Left lung (tissue), 10 donors: Measurements from ENCODE around the gene FA2H. TPM values are rescaled to one million over a fixed set of nuclear protein-coding genes. Genes with fewer than 3 reads are reported as not detected.

ENCODE experiments used
- ATAC-seq: fragments of 200-7000 bp; cut with Tn5 transposase; one replicate; pipeline ENCODE4 v1.9.1; 2020; ENCODE audit warnings: moderate library complexity
- DNase-seq, 4 donors: peaks; one replicate each; pipeline ENCODE4 v3.0.0-alpha.2; 2013 to 2020
- H3K27ac ChIP-seq, 2 donors: fragments of 200-600 bp; sonication (generic) in 1 of 2; one replicate each; pipeline versions ENCODE4 v1.5.0 to v1.8.0; 2020 to 2021
- H3K27me3 ChIP-seq, 2 donors: fragments of 200-600 bp; sonication (generic) in 1 of 2; one replicate each; pipeline versions ENCODE4 v1.5.0 to v1.8.0; 2020 to 2021
- H3K36me3 ChIP-seq, 2 donors: fragments of 200-600 bp; sonication (generic) in 1 of 2; one replicate each; pipeline versions ENCODE4 v1.5.0 to v1.8.0; 2020 to 2021
- H3K4me1 ChIP-seq, 2 donors: fragments of 200-600 bp; one replicate each; pipeline ENCODE4 v1.8.0; 2021
- H3K4me3 ChIP-seq, 2 donors: fragments of 200-600 bp; sonication (generic) in 1 of 2; one replicate each; pipeline versions ENCODE4 v1.5.0 to v1.8.0; 2020 to 2021; ENCODE audit warnings: mild to moderate bottlenecking in 1 of 2
- H3K9me3 ChIP-seq, 2 donors: fragments of 200-600 bp; sonication (generic) in 1 of 2; one replicate each; pipeline versions ENCODE4 v1.5.0 to v1.8.0; 2020 to 2021
- CTCF ChIP-seq, 2 donors: fragments of 200-600 bp; sonication (generic) in 1 of 2; IDR thresholded peaks; one replicate each; pipeline versions ENCODE4 v1.5.0 to v1.8.0; 2021; ENCODE audit warnings: antibody characterized with exemption in 2 of 2
- intact Hi-C, 2 donors: fragments of 100-400 bp; cut with DNase I; formaldehyde crosslinking; loops; one replicate each; pipeline versions ENCODE4 v1.11.2 to v1.14.2; 2022
- polyA plus RNA-seq, 6 donors: library from polyadenylated mRNA; unstranded; fragments of 120-200 nt; gene quantifications; one replicate each; pipeline ENCODE4 v1.2.1, GENCODE V29; 2013; ENCODE audit not compliant: insufficient read length in 6 of 6
- total RNA-seq, 2 donors: library from RNA; stranded (reverse); fragmentation: NEBNext Ultra II Directional; extraction: Animal tissue kit (Norgen Biotek cat#: 25700); gene quantifications; one replicate each; pipeline ENCODE4 v1.2.1, GENCODE V29; 2021
- donor health status: DM: no; HTN: yes; CAD: no.
- donor health status: DM: no; HTN: no; CAD: no.

The FA2H gene
- total and polyA plus RNA-seq, 8 donors = 3.3 to 7.3 (median 5.6) TPM

- Histone ChIP-seq H3K9me3 (no peaks in the 10 kb centered on the region), H3K27ac (no peak overlapping the region), H3K4me3 (no peak overlapping the region), H3K36me3 (no peaks in the 10 kb centered on the region), H3K4me1 (no peaks in the 10 kb centered on the region), H3K27me3 (no peaks in the 10 kb centered on the region)
- DNase-seq = no peak
- ATAC-seq = no peak
- intact Hi-C loops = no loop called here
- TF ChIP-seq CTCF (IDR thresholded peaks at IDR 0.05) = no peak
Measured at GRCh38 chr16:74718741-74719610, 55.6 kb downstream of the FA2H start.

DNA sequence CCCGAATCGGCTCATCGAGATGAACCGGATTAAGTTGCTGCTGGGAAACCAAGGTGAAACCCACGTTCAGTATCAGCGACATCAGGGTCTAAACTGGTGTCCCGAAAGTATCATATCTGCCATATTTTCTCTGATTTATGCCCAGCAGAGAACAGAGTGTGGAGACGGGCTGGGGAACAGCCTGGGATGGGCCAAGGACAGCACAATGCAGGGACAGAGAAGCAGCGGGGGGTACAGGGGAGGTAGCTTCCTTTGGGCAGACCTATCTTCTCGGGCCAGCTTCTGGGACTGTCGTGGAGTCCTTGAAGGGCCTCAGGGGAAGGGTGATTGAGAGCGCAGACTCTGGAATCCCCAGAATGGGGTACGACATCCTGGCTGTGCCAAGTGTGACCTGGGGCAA is 56.5 kb downstream of the FA2H start:
- no peak overlapping the region for H3K27ac ChIP-seq
- no peak for ATAC-seq
- intact Hi-C loops = no loop called here
- H3K36me3 ChIP-seq = no peaks in the 10 kb centered on the region
- no peaks in the 10 kb centered on the region for H3K4me1 ChIP-seq
- no peak for TF ChIP-seq CTCF (IDR thresholded peaks at IDR 0.05)
- no peak for DNase-seq
- no peaks in the 10 kb centered on the region for H3K9me3 ChIP-seq
- H3K4me3 ChIP-seq = no peak overlapping the region
- no peaks in the 10 kb centered on the region for H3K27me3 ChIP-seq

DNA sequence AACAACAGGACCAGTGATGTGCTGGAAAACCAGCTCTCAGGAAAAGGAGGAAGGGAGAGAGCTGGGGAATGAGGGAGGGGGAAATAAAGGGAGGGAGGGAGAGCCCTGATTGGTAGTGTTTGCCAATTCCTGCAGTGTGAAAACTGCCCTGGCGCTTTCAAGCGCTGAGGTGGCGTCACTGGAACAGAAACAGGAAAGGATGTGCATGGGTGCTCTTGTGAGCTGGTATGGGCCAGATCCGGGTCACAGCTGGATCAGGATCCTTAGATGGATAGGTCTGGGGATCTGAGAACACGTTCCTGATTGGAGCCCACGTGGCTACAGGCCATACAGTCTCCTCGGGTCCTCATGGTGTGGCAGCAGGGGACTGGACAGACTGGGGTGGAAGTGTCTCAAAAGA is 57.3 kb downstream of the FA2H start:
- Histone ChIP-seq H3K4me3 (no peak overlapping the region), H3K36me3 (no peaks in the 10 kb centered on the region), H3K9me3 (no peaks in the 10 kb centered on the region), H3K27ac (no peak overlapping the region), H3K4me1 (no peaks in the 10 kb centered on the region), H3K27me3 (no peaks in the 10 kb centered on the region)
- ATAC-seq = no peak
- intact Hi-C loops = no loop called here
- TF ChIP-seq CTCF (IDR thresholded peaks at IDR 0.05) = no peak
- no peak for DNase-seq

- DNase-seq (no peak), ATAC-seq (no peak)
- Histone ChIP-seq H3K36me3 (no peaks in the 10 kb centered on the region), H3K4me1 (no peaks in the 10 kb centered on the region), H3K4me3 (no peak overlapping the region), H3K27ac (no peak overlapping the region), H3K9me3 (no peaks in the 10 kb centered on the region), H3K27me3 (no peaks in the 10 kb centered on the region)
- TF ChIP-seq CTCF (IDR thresholded peaks at IDR 0.05) = no peak
- intact Hi-C loops = no loop called here
Measured at GRCh38 chr16:74716355-74716754, 58.3 kb downstream of the FA2H start.

DNA sequence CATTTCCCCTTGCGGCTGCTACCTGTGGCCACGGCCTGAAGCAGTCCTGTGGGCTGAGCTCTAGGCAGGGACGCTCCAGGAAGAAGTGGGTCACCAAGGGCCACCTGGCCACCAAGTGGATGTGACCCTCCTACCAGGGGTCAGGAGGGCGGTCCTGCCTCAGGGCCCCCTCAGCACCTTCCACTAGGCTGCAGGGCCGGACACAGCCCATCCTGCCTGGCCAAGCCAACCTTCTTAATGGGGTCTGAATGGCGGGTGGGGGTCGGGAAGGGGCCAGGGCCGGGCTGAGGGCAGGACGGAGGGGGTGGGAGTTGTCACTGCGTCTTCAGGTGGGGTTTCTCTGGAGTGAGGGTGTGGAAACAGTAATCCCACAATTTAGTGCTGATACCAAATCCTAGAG is 60.7 kb downstream of the FA2H start:
- no peaks in the 10 kb centered on the region for H3K36me3 ChIP-seq
- H3K27me3 ChIP-seq = no peaks in the 10 kb centered on the region
- peaks cover 0 to 9% of the 10 kb centered on the region in 2 donors for H3K4me1 ChIP-seq
- TF ChIP-seq CTCF (IDR thresholded peaks at IDR 0.05) = no peak
- H3K4me3 ChIP-seq = no peak overlapping the region
- no peak for ATAC-seq
- DNase-seq = no peak
- no peaks in the 10 kb centered on the region for H3K9me3 ChIP-seq
- intact Hi-C loops = no loop called here
- no peak overlapping the region for H3K27ac ChIP-seq
